Measurements from ENCODE around the gene SGCD.
"Not testable (repeated sequence)": the region's sequence is repeated elsewhere in the genome, so short reads cannot be mapped to it uniquely, and the experiment has no call there.

SGCD gene

GRCh38 chr5:156654444-156654843, 327.5 kb downstream of the SGCD start:
- no peak for DNase-seq

DNA sequence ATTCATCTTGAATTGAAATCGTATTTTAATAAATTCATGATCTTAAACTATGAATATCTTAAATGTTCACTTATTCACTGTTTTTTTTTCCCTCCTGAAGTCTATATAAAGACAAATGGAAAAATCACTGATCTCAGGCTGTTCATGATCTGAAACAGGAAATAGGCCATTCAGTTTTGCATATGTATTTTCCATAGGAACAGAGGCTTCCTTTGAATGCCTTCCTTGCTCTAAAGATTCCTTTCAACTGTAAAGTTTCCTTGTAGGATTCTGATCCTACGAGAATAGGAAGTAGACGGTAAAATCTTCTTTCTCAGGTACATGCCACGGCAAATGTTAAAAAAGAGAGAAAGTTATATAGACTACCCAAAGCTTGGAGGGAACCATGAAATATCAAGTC, 328.8 kb downstream of the SGCD start:
- DNase-seq: no peak

GRCh38 chr5:156664832-156665231, 337.9 kb downstream of the SGCD start:
- DNase-seq: not testable (repeated sequence)

DNA sequence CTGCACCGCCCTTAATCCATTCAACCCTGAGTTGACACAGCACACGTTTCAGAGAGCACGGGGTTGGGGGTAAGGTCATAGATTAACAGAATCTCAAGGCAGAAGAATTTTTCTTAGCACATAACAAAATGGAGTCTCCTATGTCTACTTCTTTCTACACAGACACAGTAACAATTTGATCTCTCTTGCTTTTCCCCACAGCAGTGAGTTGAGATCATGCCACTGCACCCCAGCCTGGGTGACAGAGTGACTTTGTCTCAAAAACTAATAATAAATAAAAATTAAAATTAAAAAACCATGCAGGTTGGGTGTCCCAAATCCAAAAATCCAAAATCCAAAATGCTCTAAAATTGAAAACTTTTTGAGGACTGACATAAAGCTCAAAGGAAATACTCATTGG, 339.7 kb downstream of the SGCD start:
- DNase-seq: not testable (repeated sequence)

DNA sequence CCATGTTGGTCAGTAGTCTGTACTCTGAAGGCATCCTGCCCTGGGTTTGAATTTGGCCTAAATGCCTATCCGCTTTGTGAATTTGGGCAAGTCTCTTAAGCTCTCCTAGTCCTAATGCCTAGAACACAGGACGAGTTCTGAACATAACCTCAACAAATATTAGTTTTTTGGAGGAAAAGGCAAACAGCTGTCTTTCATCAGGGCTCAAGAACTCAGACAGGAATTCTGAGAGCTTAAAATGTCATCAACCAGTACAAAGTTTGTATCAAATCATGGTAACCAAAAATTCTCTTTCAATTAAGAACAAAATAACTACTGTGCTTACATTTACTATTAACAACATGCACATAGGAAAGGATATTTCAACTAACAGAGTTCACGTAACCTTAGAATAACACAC, 340.7 kb downstream of the SGCD start:
- DNase-seq: no peak

GRCh38 chr5:156669416-156669815, 342.5 kb downstream of the SGCD start:
- no peak for DNase-seq

DNA sequence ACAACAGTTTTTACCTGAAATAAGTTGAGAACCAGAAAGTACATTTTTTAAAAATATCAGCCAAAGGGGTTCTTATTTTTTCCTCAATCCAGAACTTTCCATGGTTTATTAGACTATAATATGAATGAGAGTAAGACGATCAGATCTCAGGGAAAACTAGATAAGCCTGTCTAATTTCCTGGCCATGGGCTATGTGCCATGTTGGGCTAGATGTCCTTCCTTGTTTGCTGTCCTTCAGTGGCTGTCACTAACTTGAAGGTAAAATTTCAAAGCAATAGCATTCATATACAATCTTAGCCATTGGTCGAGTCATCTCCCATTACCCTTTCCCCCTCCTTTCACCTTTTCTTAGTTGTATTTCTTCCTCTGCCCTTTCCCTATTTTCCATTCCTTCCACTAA, 343.7 kb downstream of the SGCD start:
- no peak for DNase-seq

GRCh38 chr5:156675395-156675794, 348.4 kb downstream of the SGCD start:
- no peak for DNase-seq

- DNase-seq: no peak
These were observed 351.0 kb downstream of the SGCD start for GRCh38 chr5:156677963-156678362.

GRCh38 chr5:156678484-156678883, 351.5 kb downstream of the SGCD start:
- no peak for DNase-seq

- DNase-seq: no peak
These were observed 353.9 kb downstream of the SGCD start for GRCh38 chr5:156680831-156681230.

GRCh38 chr5:156681265-156681664, 354.3 kb downstream of the SGCD start:
- DNase-seq: no peak

DNA sequence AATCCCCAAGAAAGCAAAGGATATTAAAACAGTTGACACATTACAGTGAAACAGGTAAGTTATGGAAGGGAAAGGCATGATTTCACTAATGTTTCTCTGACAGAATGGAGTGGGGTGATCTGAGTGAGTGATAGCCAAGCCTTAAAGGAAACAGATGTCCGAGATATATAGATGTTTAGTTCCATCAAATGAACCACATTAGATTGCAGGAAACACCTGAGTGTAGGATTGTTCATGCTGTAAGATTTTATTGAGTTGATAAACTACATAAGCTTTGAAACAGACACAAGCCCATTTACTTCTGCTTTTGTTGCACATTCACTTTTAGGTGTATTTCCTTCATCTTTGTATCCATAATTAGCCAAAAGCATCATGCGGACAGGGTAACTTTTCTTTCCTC, 356.0 kb downstream of the SGCD start:
- no peak for DNase-seq

GRCh38 chr5:156683509-156683908, 356.5 kb downstream of the SGCD start:
- no peak for DNase-seq

DNA sequence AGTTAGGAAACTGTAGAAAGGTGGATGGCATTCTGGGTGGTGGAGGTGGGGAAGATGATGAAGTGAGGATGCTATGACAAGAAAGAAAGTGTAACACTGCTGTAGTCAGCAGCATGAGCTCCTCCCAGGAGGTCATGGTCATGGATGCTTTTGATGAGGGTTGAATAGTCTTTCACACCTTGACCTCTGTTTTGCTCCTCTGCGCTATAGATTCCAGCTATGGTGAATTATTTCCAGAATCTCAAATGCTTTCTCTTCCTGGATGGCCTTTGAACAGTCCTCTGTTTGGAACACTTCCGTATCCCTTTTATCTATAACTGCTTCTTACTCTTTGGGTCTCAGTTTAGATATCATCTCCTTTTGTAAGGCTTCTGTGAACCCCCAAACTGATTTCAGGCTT, 357.3 kb downstream of the SGCD start:
- DNase-seq: no peak

DNA sequence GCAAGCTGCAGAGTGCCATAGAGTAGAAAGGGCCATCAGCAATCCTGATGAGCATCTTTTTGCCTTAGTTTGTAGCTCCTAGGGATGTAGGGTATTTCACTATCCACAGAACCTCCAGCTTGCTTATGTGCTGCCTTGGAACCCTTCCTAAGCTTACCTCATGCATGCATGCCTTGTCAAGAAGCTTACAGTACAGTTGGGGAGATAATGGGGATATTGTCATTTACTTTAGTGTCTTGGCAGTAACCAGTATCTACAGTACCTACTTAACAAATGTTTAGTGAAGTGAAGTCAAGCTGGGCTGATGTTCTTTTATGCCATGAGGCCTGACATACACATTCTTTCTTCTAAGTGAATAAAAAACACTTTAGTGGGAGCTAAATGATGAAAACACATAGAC, 358.5 kb downstream of the SGCD start:
- no peak for DNase-seq

- DNase-seq: no peak
These were observed 359.4 kb downstream of the SGCD start for GRCh38 chr5:156686380-156686779.

- DNase-seq: no peak
These were observed 359.8 kb downstream of the SGCD start for GRCh38 chr5:156686796-156687195.

- DNase-seq: no peak
These were observed 360.6 kb downstream of the SGCD start for GRCh38 chr5:156687514-156687913.

DNA sequence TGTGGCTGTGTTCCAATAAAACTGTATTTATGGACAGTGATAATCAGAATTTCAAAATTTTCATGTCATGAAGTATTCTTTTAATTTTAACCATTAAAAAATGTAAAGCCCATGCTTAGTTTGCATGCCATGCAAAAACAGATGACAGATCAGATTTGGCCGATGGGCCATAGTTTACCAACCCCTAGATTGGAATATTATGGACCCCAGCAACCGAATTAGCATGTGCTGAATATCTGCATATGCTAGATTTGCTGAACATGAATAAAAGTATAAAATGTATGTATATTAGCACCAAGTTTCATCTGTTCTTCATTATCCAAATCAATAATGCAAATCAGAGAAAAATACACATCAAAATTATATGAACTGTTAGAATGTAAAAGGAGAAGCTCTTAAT, 364.6 kb downstream of the SGCD start:
- DNase-seq: no peak

GRCh38 chr5:156693113-156693512, 366.1 kb downstream of the SGCD start:
- no peak for DNase-seq

- DNase-seq: no peak
These were observed 367.6 kb downstream of the SGCD start for GRCh38 chr5:156694598-156694997.

DNA sequence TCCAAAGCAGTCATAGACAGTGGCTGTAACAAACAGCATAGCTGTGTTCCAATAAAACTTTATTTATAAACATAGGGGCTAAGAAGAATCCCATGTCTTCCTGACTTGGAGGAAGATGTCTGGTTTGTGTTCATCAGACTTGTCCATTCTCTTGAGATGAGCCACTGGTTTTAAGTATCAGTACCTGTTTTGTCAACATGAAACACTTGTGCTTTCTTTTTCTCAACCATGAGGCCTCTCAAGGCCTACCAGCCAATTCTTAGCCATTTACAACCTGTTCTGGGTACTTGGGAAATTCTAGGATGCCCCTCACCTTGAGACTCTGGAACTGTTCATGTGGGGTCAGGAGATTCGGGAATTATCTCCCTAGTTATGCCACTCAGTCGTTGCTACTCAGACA, 368.8 kb downstream of the SGCD start:
- no peak for DNase-seq

- no peak for DNase-seq
These were observed 371.4 kb downstream of the SGCD start for GRCh38 chr5:156698323-156698722.

GRCh38 chr5:156699147-156699546, 372.2 kb downstream of the SGCD start:
- no peak for DNase-seq

GRCh38 chr5:156704139-156704538, 377.2 kb downstream of the SGCD start:
- no peak for DNase-seq
